GM18499 (cell line): ENCODE results near the gene DMAC2L.
"Not testable (repeated sequence)": the region's sequence is repeated elsewhere in the genome, so short reads cannot be mapped to it uniquely, and the experiment has no call there.

Experiments
- ATAC-seq: cut with Tn5 transposase; IDR thresholded peaks from one replicate; pipeline ENCODE4 v1.9.1; 2021; ENCODE audit warnings: moderate number of reproducible peaks; ENCODE audit not compliant: insufficient read depth, unreplicated experiment

The DMAC2L gene

DNA sequence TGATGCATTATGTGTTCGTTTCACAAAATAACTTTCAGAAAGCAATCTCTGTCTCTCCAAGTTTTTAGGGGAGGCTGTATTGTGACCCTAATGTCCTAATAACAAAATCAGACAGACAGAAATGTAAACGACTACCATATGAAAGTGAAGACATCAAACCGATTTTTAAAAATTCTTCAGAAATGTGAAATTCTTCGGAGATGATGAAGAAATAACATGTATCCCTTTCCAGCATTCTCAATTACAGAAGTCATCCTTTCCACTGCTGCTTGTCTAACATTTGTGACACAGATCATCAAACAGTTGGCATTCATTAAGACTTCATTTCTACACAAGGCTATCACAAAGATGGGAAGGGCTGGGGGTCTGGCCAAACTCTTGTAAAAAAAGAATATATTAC is 41.0 kb downstream of the DMAC2L start:
- ATAC-seq, result no peak

DNA sequence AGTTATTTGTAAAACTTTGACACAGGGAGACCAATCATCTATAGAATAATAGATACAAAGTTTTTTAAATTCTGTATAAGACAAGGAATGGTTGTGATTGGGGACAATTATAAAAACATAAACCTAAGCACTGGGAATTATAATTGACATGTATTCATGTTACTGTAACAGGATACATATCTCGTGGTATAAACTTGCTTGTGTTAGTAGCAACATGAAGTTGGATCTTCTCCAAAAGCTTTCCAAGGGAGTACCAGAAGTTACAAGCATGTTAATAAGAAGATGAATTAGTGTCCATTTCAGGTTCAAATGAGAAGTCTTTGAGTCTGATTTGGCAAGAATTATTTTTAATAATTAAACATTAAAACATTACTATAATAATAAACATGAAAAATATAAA is 42.4 kb downstream of the DMAC2L start:
- no peak for ATAC-seq

DNA sequence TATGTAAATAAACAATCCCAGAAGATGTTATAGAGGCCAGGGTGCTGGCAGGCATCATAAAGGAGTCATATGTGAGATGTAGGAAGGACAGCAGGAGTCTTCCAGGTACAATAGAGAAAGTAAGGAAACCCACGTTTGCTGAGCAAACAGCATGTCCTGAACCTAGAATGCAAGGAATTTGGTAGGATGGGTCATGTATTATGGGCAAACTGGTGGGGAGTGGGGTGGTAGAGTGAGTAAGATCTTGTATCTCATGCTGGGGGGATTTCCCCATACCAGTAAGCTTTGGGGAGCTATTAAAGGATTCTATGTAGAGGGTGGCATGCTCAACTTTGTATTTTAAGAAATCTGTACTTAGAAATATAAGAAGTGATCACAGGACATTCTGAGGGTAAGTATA is 43.6 kb downstream of the DMAC2L start:
- no peak for ATAC-seq

DNA sequence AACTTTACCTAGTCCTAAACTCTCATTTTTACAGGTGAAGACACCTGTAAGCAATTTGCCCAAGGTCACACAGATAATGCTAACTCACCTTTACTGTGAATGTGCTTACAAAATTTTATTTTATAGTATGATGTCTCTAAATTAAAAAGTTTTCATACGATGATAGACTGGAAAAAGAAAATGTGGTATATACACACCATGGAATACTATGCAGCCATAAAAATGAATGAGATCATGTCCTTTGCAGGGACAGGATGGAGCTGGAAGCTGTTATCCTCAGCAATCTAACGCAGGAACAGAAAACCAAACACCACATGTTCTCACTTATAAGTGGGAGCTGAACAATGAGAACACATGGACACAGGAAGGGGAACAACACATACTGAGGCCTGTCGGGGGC is 44.2 kb downstream of the DMAC2L start:
- not testable (repeated sequence) for ATAC-seq

DNA sequence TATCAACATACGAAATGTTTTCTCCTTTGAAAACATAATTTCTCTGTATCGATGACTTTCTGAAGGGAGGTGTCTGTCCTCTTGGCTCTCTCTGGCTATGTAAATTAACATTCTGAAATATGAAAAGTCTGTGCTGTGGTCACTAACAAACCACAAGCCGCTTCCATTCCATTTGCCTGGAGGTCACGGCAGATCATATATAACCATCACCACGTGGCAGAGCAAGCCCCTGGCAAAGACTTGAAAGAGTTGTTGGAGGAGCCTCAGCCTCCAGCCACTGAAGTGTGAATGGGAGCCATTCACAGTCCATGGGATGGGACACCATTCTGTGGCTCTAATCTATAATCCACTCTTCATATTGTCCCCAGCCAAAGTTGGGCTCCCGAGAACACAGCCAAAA is 45.0 kb downstream of the DMAC2L start:
- ATAC-seq, result no peak

DNA sequence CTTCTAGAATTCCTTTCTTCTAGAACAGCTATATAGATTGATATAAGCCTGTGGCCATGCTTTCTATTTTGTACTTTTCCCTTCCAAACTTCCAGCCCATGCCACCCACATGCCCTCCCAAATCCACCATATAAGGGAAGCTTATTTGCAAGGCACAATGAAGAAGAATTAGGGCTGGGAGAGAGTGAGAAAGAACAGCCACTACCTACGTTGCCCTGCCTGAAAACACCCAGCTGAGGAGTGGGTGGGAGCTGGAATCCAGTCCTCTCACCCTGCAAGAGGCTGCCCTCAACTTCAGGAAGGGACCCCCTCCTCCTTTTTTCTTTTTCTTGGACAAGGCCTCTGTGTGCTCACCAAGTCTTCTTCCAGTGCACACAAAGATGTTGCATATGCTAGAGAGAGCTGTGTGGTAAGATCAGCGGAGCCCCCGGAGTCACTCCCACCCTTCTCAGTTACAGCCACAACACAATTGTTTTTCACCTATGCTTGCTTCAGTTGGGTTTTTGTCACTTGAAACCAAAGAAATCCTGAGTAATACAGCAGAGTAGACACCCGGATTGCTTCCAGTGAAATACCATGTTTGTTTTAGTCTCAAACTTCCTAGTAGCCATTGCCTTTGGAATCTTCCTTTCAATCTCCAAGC is 45.8 kb downstream of the DMAC2L start:
- ATAC-seq, result no peak

DNA sequence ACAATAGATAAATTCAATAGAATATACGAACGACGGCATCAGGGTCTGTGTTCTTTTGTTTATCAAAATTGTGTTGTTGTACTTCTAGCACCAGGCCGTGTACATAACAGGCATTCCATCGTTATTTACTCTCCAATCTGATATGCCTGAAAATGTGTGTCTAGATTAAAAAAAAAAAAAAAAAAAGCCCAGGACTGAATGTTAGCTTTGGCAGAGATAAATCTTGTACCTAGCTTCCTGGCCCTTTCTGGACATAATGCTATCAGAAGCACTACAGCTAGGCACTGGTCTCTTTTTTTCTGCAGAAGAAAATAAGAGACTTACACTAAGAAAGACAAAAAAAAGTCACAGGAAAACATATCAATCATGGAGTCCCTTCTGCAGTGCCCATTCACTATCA is 47.5 kb downstream of the DMAC2L start:
- no peak for ATAC-seq

DNA sequence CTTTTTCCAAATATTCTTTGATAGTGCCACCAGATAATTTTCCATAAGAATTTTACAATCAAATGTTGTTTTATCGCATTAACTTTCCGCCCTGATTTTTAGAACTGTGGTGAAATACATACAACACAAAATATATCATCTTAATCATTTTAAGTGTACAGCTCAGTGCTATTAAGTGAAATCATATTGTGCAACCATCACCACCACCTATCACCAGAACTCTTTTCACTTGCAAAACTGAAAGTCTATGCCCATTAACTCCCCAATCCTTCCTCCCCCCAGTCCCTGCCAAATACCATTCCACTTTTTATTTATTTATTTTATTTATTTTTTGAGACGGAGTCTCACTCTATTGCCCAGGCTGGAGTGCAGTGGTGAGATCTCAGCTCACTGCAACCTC is 48.0 kb downstream of the DMAC2L start:
- no peak for ATAC-seq

DNA sequence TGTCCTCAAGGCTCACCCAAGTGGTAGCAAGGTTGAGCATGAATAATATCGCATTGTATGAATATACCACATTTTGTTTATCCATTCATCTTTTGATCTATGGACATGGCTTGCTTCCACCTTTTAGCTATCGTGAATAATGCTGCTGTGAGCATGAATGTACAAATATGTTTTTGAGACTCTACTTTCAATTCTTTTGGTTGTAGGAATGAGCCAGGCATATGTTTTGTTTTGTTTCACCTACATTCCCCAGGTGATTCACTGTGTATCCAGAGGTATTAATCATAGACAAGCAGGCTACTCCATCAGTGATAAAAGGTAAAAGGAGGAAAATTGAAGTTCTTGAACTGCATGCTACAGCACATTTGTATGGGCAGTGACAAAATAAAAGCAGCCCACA is 48.7 kb downstream of the DMAC2L start:
- no peak for ATAC-seq

DNA sequence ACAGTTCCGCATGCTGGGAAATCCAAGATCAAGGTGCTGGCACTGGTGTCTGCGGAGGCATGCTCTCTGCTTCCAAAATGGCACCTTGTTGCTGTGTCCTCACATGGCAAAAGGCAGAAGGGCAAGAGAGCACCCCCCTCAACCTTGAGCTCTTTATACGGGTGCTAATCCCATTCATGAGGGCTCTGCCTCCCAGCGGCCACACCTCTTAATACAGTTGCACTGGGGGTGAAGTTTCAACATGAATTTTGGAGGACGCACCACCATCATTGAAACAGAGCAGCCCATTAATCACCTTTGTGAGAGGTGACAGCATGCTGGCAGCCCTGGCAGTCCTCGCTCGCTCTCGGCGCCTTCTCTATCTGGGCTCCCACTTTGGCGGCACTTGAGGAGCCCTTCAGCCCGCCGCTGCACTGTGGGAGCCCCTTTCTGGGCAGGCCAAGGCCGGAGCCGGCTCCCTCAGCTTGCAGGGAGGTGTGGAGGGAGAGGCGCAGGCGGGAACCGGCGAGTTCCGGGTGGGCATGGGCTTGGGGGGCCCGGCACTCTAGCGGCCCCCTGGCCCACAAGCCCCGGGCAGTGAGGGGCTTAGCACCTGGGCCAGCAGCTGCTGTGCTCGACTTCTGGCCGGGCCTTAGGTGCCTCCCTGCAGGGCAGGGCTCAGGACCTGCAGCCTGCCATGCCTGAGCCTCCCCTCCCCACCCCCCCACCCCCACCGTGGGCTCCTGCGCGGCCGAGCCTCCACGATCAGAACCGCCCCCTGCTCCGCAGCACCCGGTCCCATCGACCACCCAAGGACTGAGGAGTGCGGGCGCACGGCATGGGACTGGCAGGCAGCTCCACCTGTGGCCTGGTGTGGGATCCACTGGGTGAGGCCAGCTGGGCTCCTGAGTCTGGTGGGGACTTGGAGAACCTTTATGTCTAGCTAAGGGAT is 49.6 kb downstream of the DMAC2L start:
- not testable (repeated sequence) for ATAC-seq

DNA sequence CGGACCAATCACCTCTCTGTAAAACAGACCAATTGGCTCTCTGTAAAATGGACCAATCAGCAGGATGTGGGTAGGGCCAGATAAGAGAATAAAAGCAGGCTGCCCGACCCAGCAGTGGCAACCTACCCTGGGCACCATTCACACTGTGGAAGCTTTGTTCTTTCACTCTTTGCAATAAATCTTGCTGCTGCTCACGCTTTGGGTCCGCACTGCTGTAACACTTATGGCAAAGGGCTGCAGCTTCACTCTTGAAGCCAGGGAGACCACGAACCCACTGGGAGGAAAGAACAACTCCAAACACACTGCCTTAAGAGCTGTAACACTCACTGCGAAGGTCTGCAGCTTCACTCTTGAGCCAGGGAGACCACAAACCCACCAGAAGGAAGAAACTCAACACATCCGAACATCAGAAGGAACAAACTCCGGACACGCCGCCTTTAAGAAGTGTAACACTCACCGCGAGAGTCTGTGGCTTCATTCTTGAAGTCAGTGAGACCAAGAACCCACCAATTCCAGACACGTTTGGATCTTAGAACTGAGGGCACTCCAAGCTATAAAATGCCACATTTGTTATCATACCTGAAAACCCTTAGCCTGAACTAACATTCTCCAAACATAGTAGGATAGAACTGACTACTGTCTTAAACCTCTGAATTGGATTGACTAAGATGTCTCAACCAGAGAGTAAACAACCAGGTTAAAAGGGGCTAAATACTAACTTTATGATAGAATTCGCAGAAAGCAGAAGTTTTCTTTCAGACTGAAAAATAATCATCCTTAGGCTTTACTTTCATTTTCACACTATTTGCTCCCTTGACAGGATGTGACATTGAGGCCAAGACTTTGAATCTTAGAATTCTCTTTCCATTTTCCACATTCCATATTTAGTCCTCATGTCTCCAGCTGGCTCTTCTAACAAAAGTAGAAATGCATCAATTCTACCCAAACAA is 50.9 kb downstream of the DMAC2L start:
- no peak for ATAC-seq

DNA sequence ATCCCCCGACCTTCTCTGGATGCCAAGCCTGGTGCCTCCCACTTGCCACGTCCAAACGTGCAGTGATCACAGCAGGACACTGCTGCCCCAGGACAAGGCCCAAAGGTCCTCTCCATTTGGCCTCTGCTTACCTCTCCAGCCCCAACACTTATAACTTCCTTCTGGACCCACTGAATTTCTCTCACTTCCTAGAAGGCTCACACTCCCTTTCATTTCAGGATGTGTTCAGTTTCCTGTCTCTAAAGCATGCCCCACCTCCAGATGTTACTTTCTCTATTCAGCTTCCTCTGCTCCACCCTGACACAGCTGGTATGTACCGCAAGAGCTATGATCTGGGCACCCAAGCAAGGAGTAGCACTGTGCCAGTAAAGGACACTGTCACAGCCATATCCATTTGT is 51.6 kb downstream of the DMAC2L start:
- ATAC-seq, result peak; percentile 74

DNA sequence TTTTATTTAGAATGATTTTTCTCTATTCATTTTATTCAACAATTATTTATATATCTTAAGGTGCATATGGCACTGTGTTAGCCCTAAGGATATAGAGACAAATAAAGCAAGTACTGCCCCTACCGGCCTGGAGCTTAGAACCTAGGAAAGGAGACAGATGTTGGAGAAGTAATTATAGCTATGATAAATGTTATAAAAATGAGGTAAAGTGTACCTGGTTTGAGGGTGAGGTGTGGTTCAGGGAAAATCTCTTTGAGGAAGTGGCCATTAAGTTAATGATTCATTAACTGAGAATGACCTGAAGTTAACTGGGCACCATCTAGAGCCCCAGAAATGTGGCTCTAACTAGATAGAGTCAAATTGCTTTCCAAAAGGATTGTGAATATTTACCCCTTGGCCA is 52.7 kb downstream of the DMAC2L start:
- ATAC-seq, result no peak

DNA sequence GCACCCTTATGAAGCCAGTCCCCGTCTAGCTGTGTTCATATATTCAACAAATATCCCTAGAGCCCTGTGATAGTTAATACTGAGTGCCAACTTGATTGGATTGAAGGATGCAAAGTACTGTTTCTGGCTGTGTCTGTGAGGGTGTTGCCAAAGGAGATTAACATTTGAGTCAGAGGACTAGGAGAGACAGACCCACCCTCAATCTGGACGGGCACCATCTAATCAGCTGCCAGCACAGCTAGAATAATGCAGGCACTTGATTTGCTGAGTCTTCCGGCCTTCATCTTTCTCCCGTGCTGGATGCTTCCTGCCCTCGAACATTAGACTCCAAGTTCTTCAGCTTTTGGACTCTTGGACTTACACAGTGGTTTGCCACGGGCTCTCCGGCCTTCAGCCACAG is 53.4 kb downstream of the DMAC2L start:
- not testable (repeated sequence) for ATAC-seq

DNA sequence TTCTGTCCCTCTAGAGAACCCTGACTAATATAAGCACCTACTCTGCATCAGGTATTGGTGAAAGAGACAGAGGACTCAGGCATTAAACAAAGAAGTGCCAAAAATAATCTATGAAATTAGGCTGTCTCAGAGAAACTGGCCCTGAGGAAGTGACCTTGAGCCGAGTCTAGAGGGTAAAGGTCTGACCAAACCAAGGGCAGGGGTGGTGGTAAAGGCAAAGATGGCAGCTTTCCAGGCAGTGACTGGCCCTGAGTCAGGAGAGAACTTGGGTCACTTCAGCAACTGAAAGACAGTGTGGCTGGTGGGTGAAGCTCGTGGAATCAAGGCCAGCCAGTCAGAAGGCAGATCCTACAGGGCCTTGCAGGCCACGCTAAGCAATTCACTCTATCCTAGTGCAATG is 54.0 kb downstream of the DMAC2L start:
- no peak for ATAC-seq

DNA sequence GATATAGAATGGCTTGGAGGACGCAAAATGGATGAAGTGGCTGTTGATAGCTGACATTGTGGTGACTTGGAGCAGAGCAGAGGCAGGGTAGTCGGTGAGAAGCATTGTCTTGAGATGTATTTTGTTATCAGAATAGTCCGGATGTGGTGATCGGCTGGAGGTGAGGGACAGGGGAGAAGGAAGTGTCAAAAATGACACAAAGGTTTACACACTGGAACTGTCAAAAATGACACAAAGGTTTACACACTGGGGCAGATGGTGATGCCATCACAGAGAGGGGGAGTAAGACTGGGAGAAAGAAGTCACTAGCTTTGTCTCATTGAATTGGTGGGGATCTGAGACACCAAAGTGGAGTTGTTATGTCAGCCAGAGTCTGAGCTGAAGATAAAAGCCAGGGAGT is 54.5 kb downstream of the DMAC2L start:
- no peak for ATAC-seq

DNA sequence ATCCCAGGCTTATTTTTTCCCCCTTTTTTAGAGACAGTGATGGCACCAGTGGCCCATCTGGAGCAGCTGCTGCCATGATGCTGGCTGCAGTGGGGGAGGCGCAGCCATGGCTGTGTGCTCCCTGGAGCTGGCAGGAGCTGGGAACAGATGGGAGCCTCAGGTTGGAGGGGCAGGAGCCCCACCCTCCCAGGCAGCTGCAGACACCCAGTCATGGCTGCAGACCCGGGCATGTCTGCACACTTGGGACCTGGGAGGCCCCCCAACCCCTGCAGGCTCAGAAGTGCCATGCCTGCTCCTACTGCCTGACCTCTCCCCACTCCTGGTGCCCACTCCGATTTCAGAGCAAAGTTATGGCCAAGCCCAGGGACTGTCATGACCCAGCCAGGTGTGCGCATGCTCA is 59.4 kb downstream of the DMAC2L start:
- ATAC-seq, result no peak

DNA sequence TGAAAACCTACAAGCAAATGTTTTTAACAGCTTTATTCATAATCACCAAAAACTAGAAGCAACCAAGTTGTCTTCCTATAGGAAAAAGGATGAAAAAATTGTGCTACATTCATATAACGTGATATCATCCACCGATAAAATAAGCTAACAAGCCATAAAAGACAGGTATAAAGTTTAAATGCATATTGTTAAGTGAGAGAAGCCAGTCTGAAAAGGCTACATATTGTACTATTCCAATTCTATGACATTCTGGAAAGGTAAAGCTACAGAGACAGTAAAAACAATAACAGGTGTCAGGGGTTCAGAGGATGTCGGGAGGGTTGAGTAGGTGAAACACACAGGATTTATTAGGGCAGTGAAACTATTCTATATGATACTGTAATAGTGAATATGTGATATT is 61.8 kb downstream of the DMAC2L start:
- ATAC-seq, result no peak

DNA sequence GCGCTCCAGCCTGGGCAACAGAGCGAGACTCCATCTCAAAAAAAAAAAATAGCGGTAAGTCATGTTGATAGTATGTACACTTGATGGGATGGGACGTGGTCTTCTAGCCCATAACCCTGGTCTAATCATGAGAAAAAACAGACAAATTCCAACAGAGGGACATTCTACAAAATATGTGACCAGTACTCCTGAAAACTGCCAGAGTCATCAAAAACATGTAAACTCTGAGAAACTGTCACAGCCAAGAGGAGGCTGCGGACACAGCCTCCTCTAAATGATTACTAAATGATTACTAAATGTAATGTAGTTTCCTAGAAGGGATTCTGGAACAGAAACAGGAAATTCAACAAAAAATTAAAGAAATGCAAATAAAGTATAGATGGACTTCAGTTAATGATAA is 63.6 kb downstream of the DMAC2L start:
- no peak for ATAC-seq
